HL-60 (cell line): Measurements from ENCODE around the gene MYH15.

Experiments used
- CTCF ChIP-seq: IDR thresholded peaks from one replicate; pipeline ENCODE4 v1.5.1; 2011; ENCODE audit warnings: low read length, control low read depth, inconsistent platforms; ENCODE audit not compliant: insufficient read depth
- GABPA ChIP-seq: IDR thresholded peaks from 2 replicates; pipeline ENCODE4 v1.6.1; 2012; ENCODE audit warnings: low read depth
- POLR2AphosphoS5 ChIP-seq: IDR thresholded peaks from 2 replicates; pipeline ENCODE4 v1.6.1; 2012; ENCODE audit warnings: low read depth
- SPI1 ChIP-seq: IDR thresholded peaks from 2 replicates; pipeline ENCODE4 v1.6.1; 2012; ENCODE audit warnings: low read depth, mild to moderate bottlenecking, borderline replicate concordance
- TF ChIP-seq, protein P1 (sequence below): IDR thresholded peaks from 2 replicates; pipeline ENCODE4 v1.6.1; 2012; ENCODE audit warnings: low read depth; ENCODE audit not compliant: insufficient replicate concordance

DNA sequence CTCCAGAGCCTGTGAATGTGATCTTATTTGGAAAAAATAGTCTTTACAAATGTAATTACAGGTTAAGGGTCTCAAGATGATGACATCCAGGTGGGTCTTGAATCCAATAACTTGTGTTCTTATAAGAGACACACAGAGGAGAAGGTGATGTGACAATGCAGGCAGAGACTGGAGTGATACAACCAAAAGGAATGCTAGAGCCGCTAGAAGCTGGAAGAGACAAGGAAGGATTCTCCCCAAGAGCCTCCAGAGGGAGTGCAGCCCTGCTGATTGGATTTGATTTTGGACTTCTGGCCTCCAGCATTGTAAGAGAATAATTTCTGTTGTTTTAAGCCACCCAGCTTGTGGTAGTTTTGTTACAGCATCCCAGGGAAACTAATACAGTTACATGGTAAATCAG lies 9.7 kb downstream of the MYH15 start:
- TF ChIP-seq CTCF: no peak
- TF ChIP-seq, protein P1, sequence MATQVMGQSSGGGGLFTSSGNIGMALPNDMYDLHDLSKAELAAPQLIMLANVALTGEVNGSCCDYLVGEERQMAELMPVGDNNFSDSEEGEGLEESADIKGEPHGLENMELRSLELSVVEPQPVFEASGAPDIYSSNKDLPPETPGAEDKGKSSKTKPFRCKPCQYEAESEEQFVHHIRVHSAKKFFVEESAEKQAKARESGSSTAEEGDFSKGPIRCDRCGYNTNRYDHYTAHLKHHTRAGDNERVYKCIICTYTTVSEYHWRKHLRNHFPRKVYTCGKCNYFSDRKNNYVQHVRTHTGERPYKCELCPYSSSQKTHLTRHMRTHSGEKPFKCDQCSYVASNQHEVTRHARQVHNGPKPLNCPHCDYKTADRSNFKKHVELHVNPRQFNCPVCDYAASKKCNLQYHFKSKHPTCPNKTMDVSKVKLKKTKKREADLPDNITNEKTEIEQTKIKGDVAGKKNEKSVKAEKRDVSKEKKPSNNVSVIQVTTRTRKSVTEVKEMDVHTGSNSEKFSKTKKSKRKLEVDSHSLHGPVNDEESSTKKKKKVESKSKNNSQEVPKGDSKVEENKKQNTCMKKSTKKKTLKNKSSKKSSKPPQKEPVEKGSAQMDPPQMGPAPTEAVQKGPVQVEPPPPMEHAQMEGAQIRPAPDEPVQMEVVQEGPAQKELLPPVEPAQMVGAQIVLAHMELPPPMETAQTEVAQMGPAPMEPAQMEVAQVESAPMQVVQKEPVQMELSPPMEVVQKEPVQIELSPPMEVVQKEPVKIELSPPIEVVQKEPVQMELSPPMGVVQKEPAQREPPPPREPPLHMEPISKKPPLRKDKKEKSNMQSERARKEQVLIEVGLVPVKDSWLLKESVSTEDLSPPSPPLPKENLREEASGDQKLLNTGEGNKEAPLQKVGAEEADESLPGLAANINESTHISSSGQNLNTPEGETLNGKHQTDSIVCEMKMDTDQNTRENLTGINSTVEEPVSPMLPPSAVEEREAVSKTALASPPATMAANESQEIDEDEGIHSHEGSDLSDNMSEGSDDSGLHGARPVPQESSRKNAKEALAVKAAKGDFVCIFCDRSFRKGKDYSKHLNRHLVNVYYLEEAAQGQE: no peak
- TF ChIP-seq POLR2AphosphoS5: no peak
- no peak for TF ChIP-seq SPI1
- no peak for TF ChIP-seq GABPA
